Vagina (tissue), 2 donors: ENCODE results near the gene APOBEC4.

Experiments
- CTCF ChIP-seq, 3 experiments: fragments of 450-650 bp in 2 of 3; fragments of 200-600 bp in 1 of 3; sonication (generic) in 1 of 3; IDR thresholded peaks; one replicate each; pipeline ENCODE4 v1.5.1; 2017 to 2019; ENCODE audit warnings: antibody characterized with exemption in 3 of 3, mild to moderate bottlenecking in 2 of 3, moderate library complexity in 2 of 3
- POLR2A ChIP-seq, 2 donors: fragments of 450-650 bp; IDR thresholded peaks; one replicate each; pipeline ENCODE4 v1.6.1; 2017; ENCODE audit warnings: antibody characterized with exemption in 2 of 2, mild to moderate bottlenecking in 2 of 2, moderate library complexity in 2 of 2
- POLR2AphosphoS5 ChIP-seq, 2 donors: sonication (generic); formaldehyde crosslinking; IDR thresholded peaks; one replicate each; pipeline ENCODE4 v1.9.0; 2017; ENCODE audit warnings: antibody characterized with exemption in 2 of 2, mild to moderate bottlenecking in 2 of 2, low read depth in 1 of 2; ENCODE audit not compliant: insufficient read depth in 1 of 2

- TF ChIP-seq CTCF (IDR thresholded peaks at IDR 0.05) (no peak), POLR2A (IDR thresholded peaks at IDR 0.05) (no peak), POLR2AphosphoS5 (IDR thresholded peaks at IDR 0.05; ENCODE audit: insufficient read depth in 1 of 2, low read depth in 1 of 2) (no peak)
These were observed 43.2 kb downstream of the APOBEC4 start for GRCh38 chr1:183609759-183610452.
